Astrocyte (in vitro differentiated cells and primary cell): Measurements from ENCODE around the gene APOBR. TPM values are rescaled to one million over a fixed set of nuclear protein-coding genes. Genes with fewer than 3 reads are reported as not detected.

Source experiments
- DNase-seq: peaks from one replicate; pipeline ENCODE4 v3.0.0-alpha.2; 2010; ENCODE audit warnings: low read depth
- FAIRE-seq: peaks from 2 replicates; lab custom pipeline; 2011; peaks lifted over from hg19 to GRCh38; lab: Jason Lieb, UNC
- H2AFZ ChIP-seq: 2 replicates; pipeline ENCODE4 v1.6.0; 2012; ENCODE audit warnings: low read depth, low read length, inconsistent platforms
- H3K27ac ChIP-seq: 2 replicates; pipeline ENCODE4 v1.5.1; 2011; ENCODE audit warnings: low read depth, low read length, inconsistent platforms
- H3K27me3 ChIP-seq: 2 replicates; pipeline ENCODE4 v1.6.0; 2011; ENCODE audit warnings: low read length, inconsistent platforms; ENCODE audit not compliant: insufficient read depth
- H3K36me3 ChIP-seq: 2 replicates; pipeline ENCODE4 v1.5.1; 2011; ENCODE audit warnings: low read length, inconsistent platforms; ENCODE audit not compliant: insufficient read depth
- H3K4me1 ChIP-seq: 2 replicates; pipeline ENCODE4 v1.5.1; 2011; ENCODE audit warnings: low read length, inconsistent platforms; ENCODE audit not compliant: insufficient read depth
- H3K4me2 ChIP-seq: 2 replicates; pipeline ENCODE4 v1.6.0; 2012; ENCODE audit warnings: low read length, inconsistent platforms
- H3K4me3 ChIP-seq: 2 replicates; pipeline ENCODE4 v1.5.1; 2011; ENCODE audit warnings: low read depth, mild to moderate bottlenecking, low read length, inconsistent platforms; ENCODE audit not compliant: insufficient read depth
- H3K79me2 ChIP-seq: 2 replicates; pipeline ENCODE4 v1.6.0; 2012; ENCODE audit warnings: mild to moderate bottlenecking, low read length, inconsistent platforms; ENCODE audit not compliant: insufficient read depth
- H3K9ac ChIP-seq: 2 replicates; pipeline ENCODE4 v1.6.0; 2012; ENCODE audit warnings: mild to moderate bottlenecking, low read length, inconsistent platforms
- H3K9me3 ChIP-seq: 2 replicates; pipeline ENCODE4 v1.5.1; 2012; ENCODE audit warnings: low read depth, mild to moderate bottlenecking, low read length, inconsistent platforms; ENCODE audit not compliant: insufficient read depth
- H4K20me1 ChIP-seq: 2 replicates; pipeline ENCODE4 v1.6.0; 2012; ENCODE audit warnings: low read length, inconsistent platforms; ENCODE audit not compliant: insufficient read depth
- H3K27ac Mint-ChIP-seq: one replicate; pipeline ENCODE4 v1.8.0; 2021; ENCODE audit warnings: mild to moderate bottlenecking, mixed read lengths; ENCODE audit not compliant: unreplicated experiment
- H3K27me3 Mint-ChIP-seq: one replicate; pipeline ENCODE4 v1.8.0; 2021; ENCODE audit warnings: low read depth, mixed read lengths; ENCODE audit not compliant: unreplicated experiment
- H3K36me3 Mint-ChIP-seq: one replicate; pipeline ENCODE4 v1.8.0; 2021; ENCODE audit warnings: low read depth, mixed read lengths; ENCODE audit not compliant: unreplicated experiment
- H3K4me1 Mint-ChIP-seq: one replicate; pipeline ENCODE4 v1.8.0; 2021; ENCODE audit warnings: low read depth, mixed read lengths; ENCODE audit not compliant: unreplicated experiment
- H3K4me3 Mint-ChIP-seq: one replicate; pipeline ENCODE4 v1.8.0; 2021; ENCODE audit warnings: mild to moderate bottlenecking, moderate library complexity, mixed read lengths; ENCODE audit not compliant: unreplicated experiment
- H3K9me3 Mint-ChIP-seq: one replicate; pipeline ENCODE4 v1.8.0; 2021; ENCODE audit warnings: mild to moderate bottlenecking, mixed read lengths; ENCODE audit not compliant: unreplicated experiment
- EZH2 ChIP-seq: IDR thresholded peaks from 2 replicates; pipeline ENCODE4 v1.6.1; 2012; ENCODE audit warnings: mild to moderate bottlenecking, low read length, inconsistent platforms; ENCODE audit not compliant: insufficient read depth
- total RNA-seq: library from RNA; stranded (reverse); gene quantifications from 2 replicates; pipeline ENCODE4 v1.2.1, GENCODE V29; 2021
- TF ChIP-seq, protein P1 (sequence below): IDR thresholded peaks from 2 replicates; pipeline ENCODE4 v1.5.1; 2011; ENCODE audit warnings: low read depth, mild to moderate bottlenecking, inconsistent platforms, low read length, moderate library complexity; ENCODE audit not compliant: insufficient read depth

APOBR gene
- total RNA-seq, 1 donor from 2014 or later = not detected

GRCh38 chr16:28492511-28492910 is 1.9 kb upstream of the APOBR start:
- Mint-ChIP-seq H3K9me3 (no peaks in the 10 kb centered on the region), H3K4me3 (peak overlapping the region; percentile 93), H3K27ac (peak overlapping the region; percentile 99), H3K36me3 (no peaks in the 10 kb centered on the region), H3K27me3 (peaks cover 29% of the 10 kb centered on the region), H3K4me1 (no peaks in the 10 kb centered on the region)
- H3K27me3 ChIP-seq = no peaks in the 10 kb centered on the region
- no peaks in the 10 kb centered on the region for H3K4me1 ChIP-seq
- DNase-seq = no peak
- TF ChIP-seq, protein P1, sequence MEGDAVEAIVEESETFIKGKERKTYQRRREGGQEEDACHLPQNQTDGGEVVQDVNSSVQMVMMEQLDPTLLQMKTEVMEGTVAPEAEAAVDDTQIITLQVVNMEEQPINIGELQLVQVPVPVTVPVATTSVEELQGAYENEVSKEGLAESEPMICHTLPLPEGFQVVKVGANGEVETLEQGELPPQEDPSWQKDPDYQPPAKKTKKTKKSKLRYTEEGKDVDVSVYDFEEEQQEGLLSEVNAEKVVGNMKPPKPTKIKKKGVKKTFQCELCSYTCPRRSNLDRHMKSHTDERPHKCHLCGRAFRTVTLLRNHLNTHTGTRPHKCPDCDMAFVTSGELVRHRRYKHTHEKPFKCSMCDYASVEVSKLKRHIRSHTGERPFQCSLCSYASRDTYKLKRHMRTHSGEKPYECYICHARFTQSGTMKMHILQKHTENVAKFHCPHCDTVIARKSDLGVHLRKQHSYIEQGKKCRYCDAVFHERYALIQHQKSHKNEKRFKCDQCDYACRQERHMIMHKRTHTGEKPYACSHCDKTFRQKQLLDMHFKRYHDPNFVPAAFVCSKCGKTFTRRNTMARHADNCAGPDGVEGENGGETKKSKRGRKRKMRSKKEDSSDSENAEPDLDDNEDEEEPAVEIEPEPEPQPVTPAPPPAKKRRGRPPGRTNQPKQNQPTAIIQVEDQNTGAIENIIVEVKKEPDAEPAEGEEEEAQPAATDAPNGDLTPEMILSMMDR = no peak
- peak overlapping the region; percentile 100 for H2AFZ ChIP-seq
- no peaks in the 10 kb centered on the region for H3K36me3 ChIP-seq
- FAIRE-seq = no peak
- no peaks in the 10 kb centered on the region for H3K9me3 ChIP-seq
- H3K4me2 ChIP-seq = peak overlapping the region; percentile 94
- peak overlapping the region; percentile 98 for H3K4me3 ChIP-seq
- H4K20me1 ChIP-seq = no peaks in the 10 kb centered on the region
- peak overlapping the region; percentile 99 for H3K27ac ChIP-seq
- H3K79me2 ChIP-seq = peaks cover 7% of the 10 kb centered on the region
- H3K9ac ChIP-seq = peak overlapping the region; percentile 99

DNA sequence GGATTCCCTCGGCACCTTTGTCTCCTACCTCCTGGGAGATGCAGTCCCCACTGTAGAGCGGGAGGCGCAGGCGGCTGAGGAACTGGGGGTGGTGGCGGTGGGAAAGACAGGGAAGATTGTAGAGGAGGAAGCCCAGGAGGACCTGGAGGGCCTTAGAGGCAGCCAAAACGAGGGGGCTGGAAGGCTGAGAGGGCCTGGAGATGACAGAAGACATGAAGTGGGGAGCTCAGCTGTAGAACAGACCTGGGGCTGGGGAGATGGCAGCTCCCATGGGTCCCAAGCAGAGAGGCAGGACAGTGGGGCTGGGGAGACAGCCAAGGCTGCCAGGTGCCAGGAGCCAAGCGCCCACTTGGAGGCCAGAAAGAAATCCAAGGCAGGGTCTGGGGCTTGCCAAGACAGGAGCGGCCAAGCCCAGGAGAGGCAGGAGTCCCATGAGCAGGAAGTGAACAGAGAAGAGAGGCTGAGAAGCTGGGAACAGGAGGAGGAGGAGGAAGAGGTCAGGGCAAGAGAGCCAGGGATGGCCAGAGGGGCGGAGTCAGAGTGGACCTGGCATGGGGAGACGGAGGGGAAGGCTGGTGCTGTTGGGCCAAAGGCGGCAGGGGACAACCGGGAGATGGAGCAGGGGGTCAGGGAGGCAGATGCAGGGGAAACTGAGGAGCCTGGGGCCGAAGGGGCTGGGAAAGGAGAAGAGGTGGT is 803 bp downstream of the APOBR start:
- TF ChIP-seq EZH2 = no peak
- TF ChIP-seq, protein P1 = no peak
- no peak overlapping the region for H2AFZ ChIP-seq
- H3K9me3 ChIP-seq = no peaks in the 10 kb centered on the region
- H3K4me1 Mint-ChIP-seq = peaks cover 5% of the 10 kb centered on the region
- no peak for FAIRE-seq
- no peaks in the 10 kb centered on the region for H3K36me3 Mint-ChIP-seq
- no peaks in the 10 kb centered on the region for H3K27me3 ChIP-seq
- no peak overlapping the region for H3K27ac Mint-ChIP-seq
- no peak overlapping the region for H3K4me2 ChIP-seq
- no peaks in the 10 kb centered on the region for H3K9me3 Mint-ChIP-seq
- no peaks in the 10 kb centered on the region for H3K4me1 ChIP-seq
- peaks cover 37% of the 10 kb centered on the region for H3K27me3 Mint-ChIP-seq
- no peak for DNase-seq
- H3K27ac ChIP-seq = no peak overlapping the region
- no peak overlapping the region for H3K4me3 ChIP-seq
- H3K4me3 Mint-ChIP-seq = peak overlapping the region; percentile 34
- H4K20me1 ChIP-seq = no peaks in the 10 kb centered on the region
- H3K79me2 ChIP-seq = peaks cover 7% of the 10 kb centered on the region
- H3K9ac ChIP-seq = no peak overlapping the region
- no peaks in the 10 kb centered on the region for H3K36me3 ChIP-seq
